SK-N-SH treated with all-trans-retinoic acid at 6 μM for 48 hours (cell line): ENCODE data around the gene KCNH4.

Experiments
- ATAC-seq: fragments of 200-7000 bp; cut with Tn5 transposase; 3 replicates; pipeline ENCODE4 v1.9.1; 2020; ENCODE audit warnings: mild to moderate bottlenecking, moderate library complexity
- ARNTL ChIP-seq: fragments of 450-650 bp; formaldehyde crosslinking; IDR thresholded peaks from 2 replicates; pipeline ENCODE4 v1.5.0; 2020; ENCODE audit warnings: low read depth, mild to moderate bottlenecking, moderate library complexity, borderline replicate concordance
- BACH2 ChIP-seq: fragments of 250-450 bp; sonication (Bioruptor Pico); IDR thresholded peaks from 2 replicates; pipeline ENCODE4 v1.9.0; 2021; ENCODE audit warnings: mild to moderate bottlenecking, borderline replicate concordance
- CREB5 ChIP-seq: fragments of 250-450 bp; sonication (Bioruptor Pico); IDR thresholded peaks from 2 replicates; pipeline ENCODE4 v1.5.1; 2020; ENCODE audit warnings: low read depth, mild to moderate bottlenecking, moderate library complexity
- CSRNP3 ChIP-seq: fragments of 250-450 bp; sonication (Bioruptor Pico); IDR thresholded peaks from 2 replicates; pipeline ENCODE4 v1.5.1; 2021; ENCODE audit warnings: mild to moderate bottlenecking, moderate library complexity
- ISL1 ChIP-seq: fragments of 250-450 bp; sonication (Bioruptor Pico); IDR thresholded peaks from 2 replicates; pipeline ENCODE4 v2.1.2; 2022; ENCODE audit warnings: mild to moderate bottlenecking, moderate library complexity
- PATZ1 ChIP-seq: fragments of 250-450 bp; sonication (Bioruptor Pico); IDR thresholded peaks from 2 replicates; pipeline ENCODE4 v1.8.0; 2020; ENCODE audit warnings: mild to moderate bottlenecking, moderate library complexity, borderline replicate concordance
- POU6F1 ChIP-seq: fragments of 250-450 bp; sonication (Bioruptor Pico); IDR thresholded peaks from 2 replicates; pipeline ENCODE4 v1.8.0; 2021; ENCODE audit warnings: low read depth, mild to moderate bottlenecking, moderate library complexity, borderline replicate concordance
- PPARA ChIP-seq: fragments of 250-450 bp; sonication (Bioruptor Pico); IDR thresholded peaks from 2 replicates; pipeline ENCODE4 v1.5.0; 2020; ENCODE audit warnings: mild to moderate bottlenecking, borderline replicate concordance
- RARB ChIP-seq: fragments of 250-450 bp; sonication (Bioruptor Pico); IDR thresholded peaks from 2 replicates; pipeline ENCODE4 v1.8.0; 2021; ENCODE audit warnings: mild to moderate bottlenecking, moderate library complexity
- TCF4 ChIP-seq: fragments of 250-450 bp; sonication (Bioruptor Pico); IDR thresholded peaks from 2 replicates; pipeline ENCODE4 v1.8.0; 2021; ENCODE audit warnings: mild to moderate bottlenecking, moderate library complexity, borderline replicate concordance
- TOX ChIP-seq: fragments of 250-450 bp; sonication (Bioruptor Pico); IDR thresholded peaks from 2 replicates; pipeline ENCODE4 v1.8.0; 2021; ENCODE audit warnings: mild to moderate bottlenecking, moderate library complexity, borderline replicate concordance
- TSHZ2 ChIP-seq: fragments of 250-450 bp; sonication (Bioruptor Pico); IDR thresholded peaks from 2 replicates; pipeline ENCODE4 v1.5.0; 2020; ENCODE audit warnings: mild to moderate bottlenecking, moderate library complexity
- ZC3H10 ChIP-seq: fragments of 250-450 bp; sonication (Bioruptor Pico); IDR thresholded peaks from 2 replicates; pipeline ENCODE4 v1.5.1; 2021; ENCODE audit warnings: mild to moderate bottlenecking, moderate library complexity
- ZFP3 ChIP-seq: fragments of 250-450 bp; sonication (Bioruptor Pico); IDR thresholded peaks from 2 replicates; pipeline ENCODE4 v1.5.0; 2020; ENCODE audit warnings: mild to moderate bottlenecking, moderate library complexity

KCNH4 gene

GRCh38 chr17:42160531-42160910 lies 20.4 kb downstream of the KCNH4 start:
- no peak for ATAC-seq
- TF ChIP-seq ARNTL (CRISPR knock-in tag) (no peak), PPARA (no peak), RARB (no peak), POU6F1 (CRISPR knock-in tag) (no peak), TOX (CRISPR knock-in tag) (no peak), ISL1 (CRISPR knock-in tag) (no peak), PATZ1 (CRISPR knock-in tag) (no peak), ZFP3 (no peak), BACH2 (no peak), CREB5 (no peak), TCF4 (CRISPR knock-in tag) (no peak), TSHZ2 (CRISPR knock-in tag) (no peak)
- TF ChIP-seq, all 23 proteins: peak for 0

- ATAC-seq: no peak
- no peak for TF ChIP-seq BACH2
- no peak for TF ChIP-seq TCF4 (CRISPR knock-in tag)
- no peak for TF ChIP-seq TSHZ2 (CRISPR knock-in tag)
- no peak for TF ChIP-seq CSRNP3 (CRISPR knock-in tag)
- TF ChIP-seq ZFP3: no peak
- no peak for TF ChIP-seq PPARA
- no peak for TF ChIP-seq PATZ1 (CRISPR knock-in tag)
- TF ChIP-seq ZC3H10 (CRISPR knock-in tag): no peak
Measured at GRCh38 chr17:42159796-42160530, 21.0 kb downstream of the KCNH4 start.
